ENCODE results near the gene ELFN2. TPM values are rescaled to one million over a fixed set of nuclear protein-coding genes. Genes with fewer than 3 reads are reported as not detected.

Gene ELFN2
- total and polyA plus RNA-seq, 8 donors, result 0.70 to 4.9 (median 1.5) TPM

GRCh38 chr22:37346505-37346895 lies 80.8 kb downstream of the ELFN2 start:
- intact Hi-C loops (cut with DNase I), result no loop called here
- Histone ChIP-seq H3K36me3 (no peaks in the 10 kb centered on the region), H3K27me3 (peaks cover 0 to 24% of the 10 kb centered on the region in 2 donors), H3K4me1 (peaks cover 0 to 6% of the 10 kb centered on the region in 2 donors), H3K9me3 (no peaks in the 10 kb centered on the region), H3K27ac (no peak overlapping the region), H3K4me3 (no peak overlapping the region)
- no peak for ATAC-seq
- no peak for DNase-seq
- TF ChIP-seq CTCF (IDR thresholded peaks at IDR 0.05), result no peak

DNA sequence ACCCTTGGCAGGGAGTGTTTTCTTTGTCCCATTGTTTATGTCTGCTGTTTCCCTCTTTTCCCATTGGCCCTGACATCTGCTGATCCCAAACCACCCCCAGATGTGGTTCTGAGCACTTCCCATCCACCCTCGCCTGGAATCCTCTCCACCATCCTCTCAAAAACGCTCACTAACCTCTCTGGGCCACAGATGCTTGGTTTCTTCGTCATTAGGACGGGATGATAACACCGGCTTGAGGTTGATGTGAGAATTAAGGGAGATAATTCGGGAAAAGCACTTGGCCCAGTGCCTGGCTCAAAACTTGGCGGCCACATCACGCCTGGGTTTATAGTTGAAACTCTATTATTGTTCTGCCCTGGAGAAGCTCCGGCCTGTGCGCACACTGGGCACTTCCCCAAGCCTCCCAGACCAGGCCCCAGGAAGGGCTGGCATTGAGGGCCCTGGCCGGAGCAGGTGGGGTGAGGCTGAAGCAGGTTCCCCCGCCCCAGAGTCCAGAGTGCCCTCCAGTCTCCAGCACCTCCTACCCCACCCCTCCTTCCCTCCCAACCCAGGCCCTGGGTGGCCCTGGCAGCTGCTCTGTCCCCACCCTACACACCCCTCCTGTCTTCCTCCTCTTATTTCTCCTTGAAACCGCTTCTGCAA lies 81.3 kb downstream of the ELFN2 start:
- ATAC-seq, result peak; percentile 64

GRCh38 chr22:37344735-37345449 lies 82.4 kb downstream of the ELFN2 start:
- intact Hi-C loops (cut with DNase I), result no loop called here
- no peak overlapping the region for H3K27ac ChIP-seq
- no peak for TF ChIP-seq CTCF (IDR thresholded peaks at IDR 0.05)

More for the DNA sequence above, 81.3 kb downstream of the ELFN2 start:
- Histone ChIP-seq H3K27me3 (peaks cover 0 to 29% of the 10 kb centered on the region in 2 donors), H3K4me1 (peaks cover 0 to 6% of the 10 kb centered on the region in 2 donors), H3K27ac (no peak overlapping the region), H3K4me3 (no peak overlapping the region), H3K9me3 (no peaks in the 10 kb centered on the region), H3K36me3 (no peaks in the 10 kb centered on the region)
- intact Hi-C loops (cut with DNase I), result no loop called here
- peak in 2 of 4 donors; percentile 26 to 63 for DNase-seq
- no peak for TF ChIP-seq CTCF (IDR thresholded peaks at IDR 0.05)

GRCh38 chr22:37343863-37344734 lies 83.2 kb downstream of the ELFN2 start:
- Histone ChIP-seq H3K27me3 (peaks cover 0 to 39% of the 10 kb centered on the region in 2 donors), H3K4me3 (no peak overlapping the region), H3K36me3 (no peaks in the 10 kb centered on the region), H3K27ac (no peak overlapping the region), H3K9me3 (no peaks in the 10 kb centered on the region), H3K4me1 (peaks cover 0 to 6% of the 10 kb centered on the region in 2 donors)
- DNase-seq (peak in 1 of 4 donors; percentile 57), ATAC-seq (no peak)
- TF ChIP-seq CTCF (IDR thresholded peaks at IDR 0.05), result no peak
- intact Hi-C loops (cut with DNase I), result no loop called here

More at GRCh38 chr22:37344735-37345449, 82.4 kb downstream of the ELFN2 start:
- H3K9me3 ChIP-seq, result no peaks in the 10 kb centered on the region
- peaks cover 0 to 6% of the 10 kb centered on the region in 2 donors for H3K4me1 ChIP-seq
- ATAC-seq, result no peak
- peak in 1 of 4 donors; percentile 57 for DNase-seq
- H3K36me3 ChIP-seq, result no peaks in the 10 kb centered on the region
- H3K27me3 ChIP-seq, result peaks cover 0 to 38% of the 10 kb centered on the region in 2 donors
- H3K4me3 ChIP-seq, result no peak overlapping the region

Measured in left lung (tissue), 10 donors.